NCI-H1092 treated with DMSO at 0.1 percent for 48 hours (cell line): ENCODE measurements around the gene HDAC8.

Source experiments
- DNase-seq: peaks from one replicate; lab custom pipeline; 2025; lab: John Stamatoyannopoulos, UW

The HDAC8 gene

GRCh38 chrX:72294497-72294896, 278.1 kb downstream of the HDAC8 start:
- DNase-seq: no peak

GRCh38 chrX:72282302-72282701, 290.3 kb downstream of the HDAC8 start:
- no peak for DNase-seq

GRCh38 chrX:72280321-72280845, 292.3 kb downstream of the HDAC8 start:
- DNase-seq: no peak
